Tibial nerve (tissue), 4 donors: Measurements from ENCODE around the gene SH3RF2.

ENCODE experiments used
- EP300 ChIP-seq, 2 donors: sonication (generic); formaldehyde crosslinking; IDR thresholded peaks; one replicate each; pipeline ENCODE4 v1.6.1; 2017; ENCODE audit warnings: antibody characterized with exemption in 2 of 2, mild to moderate bottlenecking in 1 of 2
- POLR2A ChIP-seq, 2 donors: fragments of 450-650 bp; IDR thresholded peaks; one replicate each; pipeline ENCODE4 v1.6.1; 2017; ENCODE audit warnings: antibody characterized with exemption in 2 of 2, mild to moderate bottlenecking in 2 of 2, moderate library complexity in 2 of 2
- TF ChIP-seq, protein P1 (sequence below), 5 experiments: fragments of 200-600 bp in 3 of 5; fragments of 450-650 bp in 2 of 5; sonication (generic) in 3 of 5; IDR thresholded peaks; one replicate each; pipeline ENCODE4 v1.5.1; 2016 to 2019; ENCODE audit warnings: antibody characterized with exemption in 5 of 5, mild to moderate bottlenecking in 3 of 5, moderate library complexity in 2 of 5

DNA sequence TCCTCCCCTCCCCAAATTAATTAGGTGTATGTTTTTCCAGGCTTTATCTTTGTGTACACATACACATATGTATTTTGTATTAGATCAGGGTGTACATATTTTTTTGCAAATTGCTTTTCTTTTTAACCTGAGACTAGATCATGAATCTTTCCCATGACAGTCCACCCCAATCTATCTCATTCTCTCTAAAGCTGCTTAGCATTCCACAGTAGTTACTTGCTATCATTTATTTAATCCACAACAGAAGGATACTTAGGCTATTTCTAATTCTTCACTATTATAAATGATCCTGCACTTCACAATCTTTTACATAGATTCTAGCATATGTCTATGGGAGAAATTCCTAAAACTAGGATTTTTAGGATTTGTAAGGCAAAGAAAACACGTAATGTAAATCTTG, 43.9 kb downstream of the SH3RF2 start:
- TF ChIP-seq, protein P1, sequence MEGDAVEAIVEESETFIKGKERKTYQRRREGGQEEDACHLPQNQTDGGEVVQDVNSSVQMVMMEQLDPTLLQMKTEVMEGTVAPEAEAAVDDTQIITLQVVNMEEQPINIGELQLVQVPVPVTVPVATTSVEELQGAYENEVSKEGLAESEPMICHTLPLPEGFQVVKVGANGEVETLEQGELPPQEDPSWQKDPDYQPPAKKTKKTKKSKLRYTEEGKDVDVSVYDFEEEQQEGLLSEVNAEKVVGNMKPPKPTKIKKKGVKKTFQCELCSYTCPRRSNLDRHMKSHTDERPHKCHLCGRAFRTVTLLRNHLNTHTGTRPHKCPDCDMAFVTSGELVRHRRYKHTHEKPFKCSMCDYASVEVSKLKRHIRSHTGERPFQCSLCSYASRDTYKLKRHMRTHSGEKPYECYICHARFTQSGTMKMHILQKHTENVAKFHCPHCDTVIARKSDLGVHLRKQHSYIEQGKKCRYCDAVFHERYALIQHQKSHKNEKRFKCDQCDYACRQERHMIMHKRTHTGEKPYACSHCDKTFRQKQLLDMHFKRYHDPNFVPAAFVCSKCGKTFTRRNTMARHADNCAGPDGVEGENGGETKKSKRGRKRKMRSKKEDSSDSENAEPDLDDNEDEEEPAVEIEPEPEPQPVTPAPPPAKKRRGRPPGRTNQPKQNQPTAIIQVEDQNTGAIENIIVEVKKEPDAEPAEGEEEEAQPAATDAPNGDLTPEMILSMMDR (IDR thresholded peaks at IDR 0.05) = no peak
- TF ChIP-seq POLR2A (IDR thresholded peaks at IDR 0.05) = no peak
- TF ChIP-seq EP300 (IDR thresholded peaks at IDR 0.05) = no peak
